Bronchial epithelial cell (primary cell): Measurements from ENCODE around the gene PHKA1. TPM values are rescaled to one million over a fixed set of nuclear protein-coding genes. Genes with fewer than 3 reads are reported as not detected.

Experiments used
- DNase-seq: peaks from one replicate; pipeline ENCODE4 v3.0.0-alpha.2; 2010; ENCODE audit warnings: low read depth
- FAIRE-seq: peaks from 2 replicates; lab custom pipeline; 2011; peaks lifted over from hg19 to GRCh38; lab: Jason Lieb, UNC
- H3K27me3 ChIP-seq: 2 replicates; pipeline ENCODE4 v1.5.1; 2011; ENCODE audit warnings: low read length; ENCODE audit not compliant: control insufficient read depth, insufficient read depth
- H3K36me3 ChIP-seq: 2 replicates; pipeline ENCODE4 v1.5.1; 2011; ENCODE audit warnings: low read length; ENCODE audit not compliant: control insufficient read depth, insufficient read depth
- H3K4me3 ChIP-seq: 2 replicates; pipeline ENCODE4 v1.5.1; 2011; ENCODE audit warnings: mild to moderate bottlenecking, low read depth, low read length, control low read depth
- CTCF ChIP-seq: IDR thresholded peaks from 2 replicates; pipeline ENCODE4 v1.5.1; 2011; ENCODE audit warnings: mild to moderate bottlenecking, moderate library complexity, low read length, control low read depth, inconsistent platforms; ENCODE audit not compliant: insufficient read depth, severe bottlenecking
- total RNA-seq: library from RNA; depleted of rRNA; stranded (reverse); fragments of >200 nt; gene quantifications from 2 replicates; pipeline ENCODE4 v1.2.1, GENCODE V29; 2014

The PHKA1 gene
- total RNA-seq, 1 donor from 2014 or later, result 13.4 TPM

- Histone ChIP-seq H3K4me3 (no peak overlapping the region), H3K36me3 (no peaks in the 10 kb centered on the region), H3K27me3 (no peaks in the 10 kb centered on the region)
- TF ChIP-seq CTCF, result no peak
- no peak for DNase-seq
- no peak for FAIRE-seq
These were observed 62.0 kb downstream of the PHKA1 start for GRCh38 chrX:72652082-72652481.

GRCh38 chrX:72644946-72645345 is 69.2 kb downstream of the PHKA1 start:
- Histone ChIP-seq H3K4me3 (no peak overlapping the region), H3K27me3 (no peaks in the 10 kb centered on the region), H3K36me3 (no peaks in the 10 kb centered on the region)
- no peak for TF ChIP-seq CTCF
- no peak for FAIRE-seq
- peak; percentile 48 for DNase-seq

GRCh38 chrX:72641611-72642010 is 72.5 kb downstream of the PHKA1 start:
- no peak overlapping the region for H3K4me3 ChIP-seq
- H3K36me3 ChIP-seq, result no peaks in the 10 kb centered on the region
- DNase-seq (no peak), FAIRE-seq (no peak)
- no peak for TF ChIP-seq CTCF
- H3K27me3 ChIP-seq, result no peaks in the 10 kb centered on the region

- DNase-seq (no peak), FAIRE-seq (no peak)
- H3K27me3 ChIP-seq, result no peaks in the 10 kb centered on the region
- no peak overlapping the region for H3K4me3 ChIP-seq
- no peak for TF ChIP-seq CTCF
- H3K36me3 ChIP-seq, result no peaks in the 10 kb centered on the region
These were observed 78.2 kb downstream of the PHKA1 start for GRCh38 chrX:72635930-72636329.

GRCh38 chrX:72634331-72634730 is 79.8 kb downstream of the PHKA1 start:
- H3K4me3 ChIP-seq, result no peak overlapping the region
- no peak for TF ChIP-seq CTCF
- H3K27me3 ChIP-seq, result no peaks in the 10 kb centered on the region
- FAIRE-seq (no peak), DNase-seq (no peak)
- H3K36me3 ChIP-seq, result no peaks in the 10 kb centered on the region

GRCh38 chrX:72630185-72630584 is 83.9 kb downstream of the PHKA1 start:
- FAIRE-seq, result no peak

More at GRCh38 chrX:72630185-72630584, 83.9 kb downstream of the PHKA1 start:
- H3K36me3 ChIP-seq, result no peaks in the 10 kb centered on the region
- DNase-seq, result no peak
- TF ChIP-seq CTCF, result no peak
- H3K27me3 ChIP-seq, result no peaks in the 10 kb centered on the region
- H3K4me3 ChIP-seq, result no peak overlapping the region
